ENCODE measurements around the gene GINS3.

The GINS3 gene

GRCh38 chr16:58392215-58393137, at the start of gene GINS3:
Gene GINS3 (plus strand): TSS chr16:58392471. CDS start chr16:58392602, 131 bp downstream.
- peak; percentile 79 for DNase-seq

GRCh38 chr16:58343562-58343961, 48.7 kb upstream of the GINS3 start:
- DNase-seq = no peak

- no peak for DNase-seq
Measured at GRCh38 chr16:58345574-58346354, 46.5 kb upstream of the GINS3 start.

- no peak for DNase-seq
Measured at GRCh38 chr16:58346831-58347371, 45.4 kb upstream of the GINS3 start.

GRCh38 chr16:58348986-58349385, 43.3 kb upstream of the GINS3 start:
- DNase-seq = no peak

GRCh38 chr16:58352690-58353089, 39.6 kb upstream of the GINS3 start:
- no peak for DNase-seq

GRCh38 chr16:58360041-58360634, 32.1 kb upstream of the GINS3 start:
- DNase-seq = no peak

- no peak for DNase-seq
Measured at GRCh38 chr16:58361726-58362125, 30.5 kb upstream of the GINS3 start.

GRCh38 chr16:58363746-58364393, 28.4 kb upstream of the GINS3 start:
- no peak for DNase-seq

- no peak for DNase-seq
Measured at GRCh38 chr16:58365623-58366022, 26.6 kb upstream of the GINS3 start.

GRCh38 chr16:58366247-58367031, 25.8 kb upstream of the GINS3 start:
- no peak for DNase-seq

- no peak for DNase-seq
Measured at GRCh38 chr16:58367252-58367651, 25.0 kb upstream of the GINS3 start.

- no peak for DNase-seq
Measured at GRCh38 chr16:58371841-58372240, 20.4 kb upstream of the GINS3 start.

- no peak for DNase-seq
Measured at GRCh38 chr16:58375386-58375785, 16.9 kb upstream of the GINS3 start.

- no peak for DNase-seq
Measured at GRCh38 chr16:58377932-58378331, 14.3 kb upstream of the GINS3 start.

GRCh38 chr16:58378401-58378800, 13.9 kb upstream of the GINS3 start:
- DNase-seq = no peak

GRCh38 chr16:58379736-58380135, 12.5 kb upstream of the GINS3 start:
- DNase-seq = no peak

- DNase-seq = no peak
Measured at GRCh38 chr16:58381661-58382060, 10.6 kb upstream of the GINS3 start.

GRCh38 chr16:58384437-58385055, 7.7 kb upstream of the GINS3 start:
- DNase-seq = no peak

- DNase-seq = no peak
Measured at GRCh38 chr16:58385218-58385773, 7.0 kb upstream of the GINS3 start.

- DNase-seq = no peak
Measured at GRCh38 chr16:58389724-58390123, 2.5 kb upstream of the GINS3 start.
